Measurements from ENCODE around the gene ATP6V1C2.

The ATP6V1C2 gene

DNA sequence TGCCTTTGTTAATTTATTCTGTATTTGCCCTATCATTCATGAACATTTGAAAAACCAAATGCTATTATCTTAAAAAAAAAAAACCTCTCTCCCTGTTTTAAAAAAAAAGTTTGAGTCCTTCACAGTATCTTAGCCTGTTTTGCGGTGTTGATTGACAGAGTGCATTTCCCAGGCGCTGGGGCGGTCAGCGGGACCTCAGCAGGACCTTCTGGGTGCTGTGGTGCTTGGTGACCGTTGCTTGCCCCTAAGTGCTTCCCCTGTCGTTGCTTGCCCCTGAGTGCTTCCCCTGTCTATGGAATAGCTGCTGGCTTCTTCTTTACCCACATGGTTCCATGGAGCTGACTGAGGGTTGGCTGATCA lies 12.1 kb downstream of the ATP6V1C2 start:
- DNase-seq, result no peak

DNA sequence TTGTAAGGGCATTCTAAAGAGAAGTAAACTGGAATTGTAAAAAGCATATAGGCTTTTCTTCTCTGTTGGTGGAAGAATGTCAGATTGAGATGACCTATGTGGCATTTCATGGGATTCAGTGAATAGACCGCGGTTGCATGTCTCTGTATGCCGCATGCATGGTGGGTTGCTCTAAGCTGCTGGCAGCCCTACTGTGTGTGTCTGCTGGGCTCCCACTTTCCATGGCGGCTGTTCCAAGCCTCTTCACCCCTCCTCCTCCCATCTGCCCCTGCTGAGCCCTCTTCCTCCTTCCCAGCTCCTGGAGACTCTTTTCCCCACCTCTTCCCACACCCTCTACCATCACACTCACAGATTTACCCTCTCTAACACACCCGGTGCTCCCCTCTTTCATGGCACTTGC lies 12.6 kb downstream of the ATP6V1C2 start:
- DNase-seq, result no peak

DNA sequence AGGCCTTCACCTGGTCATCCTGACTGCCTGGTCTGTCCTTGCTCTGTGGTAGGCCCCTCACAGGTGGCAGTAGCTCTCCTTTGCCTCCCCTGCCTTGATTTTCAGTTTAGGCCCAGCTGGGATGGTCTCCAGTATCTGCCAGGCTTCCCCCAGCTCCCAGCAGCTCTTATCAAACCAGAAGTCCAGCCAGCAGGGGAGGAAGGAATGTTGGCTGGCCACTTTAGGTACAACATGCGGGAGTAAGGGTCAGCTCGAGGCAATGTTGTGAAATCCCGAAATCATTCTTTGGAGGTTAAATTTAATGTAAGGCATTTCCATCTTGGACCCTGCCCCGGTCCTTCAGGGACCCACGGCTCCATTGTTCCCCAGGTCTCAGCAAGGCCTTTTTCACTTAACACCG lies 16.8 kb downstream of the ATP6V1C2 start:
- DNase-seq, result no peak

DNA sequence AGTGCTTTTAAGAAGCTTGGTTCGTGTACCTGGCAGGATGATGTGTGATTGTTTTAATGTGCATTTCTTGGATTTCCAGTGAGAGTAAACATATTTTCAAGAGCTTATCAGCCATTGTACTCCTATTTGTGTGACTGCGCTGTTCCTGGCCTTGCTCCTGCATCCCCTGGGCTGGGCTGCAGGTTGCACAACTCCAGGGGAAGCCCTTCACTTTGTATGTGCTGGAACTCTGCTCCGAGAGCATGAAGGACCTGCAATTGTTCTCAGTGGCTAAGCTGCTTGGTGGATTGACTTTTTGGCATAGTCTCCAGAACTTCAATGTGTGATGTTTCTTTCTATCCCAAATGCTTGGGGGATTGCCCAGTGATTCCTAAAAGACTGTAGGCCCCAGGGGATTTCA lies 18.8 kb downstream of the ATP6V1C2 start:
- no peak for DNase-seq

DNA sequence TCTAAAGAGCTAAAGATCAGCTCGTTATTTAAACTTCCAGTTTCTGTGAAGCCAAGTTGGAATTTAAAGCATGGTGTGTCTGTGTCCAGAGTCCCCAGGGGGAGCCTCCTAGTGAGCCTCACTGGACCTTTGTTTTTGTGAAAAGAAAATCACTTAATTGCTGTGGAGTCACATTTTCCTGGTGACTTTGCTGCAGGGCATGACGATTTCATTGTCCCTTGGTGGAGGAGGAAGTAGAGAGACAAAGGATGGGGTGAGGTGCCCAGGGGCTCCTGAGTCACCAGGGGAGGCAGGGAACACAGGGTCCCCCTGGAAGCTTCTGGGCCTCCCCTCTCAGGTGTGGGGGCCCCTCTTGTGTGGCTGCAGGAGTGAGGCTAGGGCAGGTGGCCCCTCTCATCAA lies 19.7 kb downstream of the ATP6V1C2 start:
- DNase-seq, result no peak

DNA sequence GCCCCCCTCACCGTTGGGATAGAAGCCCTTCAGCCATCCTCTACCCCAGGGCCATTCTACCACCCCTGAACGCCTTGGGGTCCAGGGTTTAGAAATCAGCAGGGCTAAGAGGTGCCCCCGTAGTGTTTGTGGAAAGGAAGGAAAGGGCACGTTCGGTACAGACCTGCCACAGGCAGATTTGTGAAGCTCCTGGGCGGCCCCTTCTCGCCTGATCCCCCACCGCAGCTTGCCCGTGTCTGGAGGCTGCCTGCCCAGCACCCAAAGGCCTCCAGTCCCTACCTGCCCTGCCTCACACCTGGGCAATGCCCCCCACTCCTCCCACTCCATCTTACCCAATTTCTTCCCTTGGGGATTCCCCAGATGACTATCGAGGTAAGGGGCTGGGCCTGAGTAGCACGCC lies 21.2 kb downstream of the ATP6V1C2 start:
- DNase-seq, result no peak

DNA sequence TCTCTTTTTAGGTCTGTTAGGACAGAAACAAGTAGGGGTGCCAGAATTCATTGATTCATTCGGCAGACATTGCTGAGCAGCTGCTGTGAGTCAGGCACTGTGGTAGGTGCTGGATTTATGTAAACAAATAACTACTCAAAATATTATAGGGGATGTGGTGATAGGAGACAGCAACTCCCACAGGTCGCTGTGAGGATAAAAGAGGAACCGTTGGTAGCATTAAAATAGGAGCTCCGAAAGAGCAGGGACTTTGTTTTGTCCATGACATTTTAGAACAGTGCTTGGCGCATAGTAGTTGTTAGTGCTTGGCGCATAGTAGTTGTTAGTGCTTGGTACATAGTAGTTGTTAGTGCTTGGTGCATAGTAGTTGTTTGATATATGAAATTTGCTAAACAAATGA lies 29.2 kb downstream of the ATP6V1C2 start:
- no peak for DNase-seq

DNA sequence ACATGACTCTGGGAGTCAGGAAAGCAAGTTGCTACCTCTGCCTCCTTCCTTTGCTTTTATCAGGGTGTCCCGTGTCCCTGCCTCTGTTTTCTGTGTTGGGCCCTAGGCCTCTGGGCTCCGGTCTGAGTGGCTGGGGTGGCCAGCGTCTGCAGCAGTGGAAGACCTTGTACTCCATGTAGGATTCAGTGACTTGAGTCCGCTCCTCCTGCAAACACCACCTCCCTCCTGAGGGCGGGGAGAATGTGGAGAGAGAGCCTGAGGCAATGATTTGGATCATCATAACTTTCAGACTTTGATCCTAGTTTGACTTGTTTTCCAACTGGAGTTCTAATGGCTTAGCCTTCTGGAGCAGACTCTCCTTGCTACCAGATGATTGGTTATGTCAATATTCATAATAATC lies 30.8 kb downstream of the ATP6V1C2 start:
- no peak for DNase-seq

DNA sequence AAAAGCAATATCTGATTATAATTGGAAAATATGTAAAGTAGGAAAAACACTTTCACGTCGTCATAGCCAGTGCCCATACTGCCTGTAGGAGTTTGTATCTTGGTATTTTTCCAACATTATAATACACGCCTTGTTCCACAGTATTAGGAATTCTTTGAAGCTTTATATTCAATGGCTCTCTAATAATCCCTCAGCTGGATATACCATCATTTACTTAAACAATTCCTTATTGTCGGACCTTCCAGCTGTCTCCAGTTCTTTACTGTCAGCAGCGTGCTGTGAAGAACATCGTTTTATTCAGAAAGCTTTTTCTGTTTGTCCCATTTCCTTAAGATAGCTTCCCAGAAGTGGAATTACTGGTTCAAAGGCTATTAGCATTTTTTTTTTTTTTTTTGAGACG lies 31.7 kb downstream of the ATP6V1C2 start:
- DNase-seq, result no peak

DNA sequence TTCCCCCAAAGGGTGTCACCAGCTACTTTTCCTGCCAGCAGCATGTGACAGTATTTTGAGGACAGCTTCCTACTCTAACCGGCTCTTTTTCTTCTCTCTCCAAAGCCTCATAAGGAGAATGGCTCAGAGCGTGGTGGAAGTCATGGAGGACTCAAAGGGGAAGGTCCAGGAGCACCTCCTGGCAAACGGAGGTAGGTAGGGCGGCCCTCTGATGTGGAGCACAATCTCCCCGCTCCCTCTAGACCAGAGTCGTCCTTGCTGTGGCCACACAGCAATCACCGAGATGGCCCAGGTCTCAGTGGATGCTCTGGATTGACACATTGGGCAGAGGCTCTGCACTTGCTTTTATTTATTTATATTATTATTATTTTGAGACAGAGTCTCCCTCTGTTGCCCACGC lies 32.4 kb downstream of the ATP6V1C2 start:
- DNase-seq, result no peak

DNA sequence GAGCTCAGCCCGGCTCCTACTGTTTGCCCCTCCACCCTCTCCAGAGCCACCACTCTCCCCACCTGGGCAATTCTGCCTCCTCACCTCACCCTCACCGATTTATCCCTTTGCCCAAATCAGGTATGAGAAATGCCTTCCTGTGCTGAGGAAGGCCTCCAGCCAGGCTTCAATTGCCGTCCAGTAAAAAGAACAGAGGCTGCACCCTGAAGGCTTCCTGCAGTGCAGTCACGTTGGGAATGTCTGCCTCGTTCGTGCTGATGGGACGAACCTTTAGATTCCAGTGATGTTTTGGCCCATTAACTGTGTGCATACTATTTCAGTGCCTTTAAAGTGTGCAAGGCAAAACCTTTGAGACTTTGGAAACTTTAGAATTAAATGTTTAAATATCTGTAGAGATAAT lies 34.2 kb downstream of the ATP6V1C2 start:
- DNase-seq, result no peak

DNA sequence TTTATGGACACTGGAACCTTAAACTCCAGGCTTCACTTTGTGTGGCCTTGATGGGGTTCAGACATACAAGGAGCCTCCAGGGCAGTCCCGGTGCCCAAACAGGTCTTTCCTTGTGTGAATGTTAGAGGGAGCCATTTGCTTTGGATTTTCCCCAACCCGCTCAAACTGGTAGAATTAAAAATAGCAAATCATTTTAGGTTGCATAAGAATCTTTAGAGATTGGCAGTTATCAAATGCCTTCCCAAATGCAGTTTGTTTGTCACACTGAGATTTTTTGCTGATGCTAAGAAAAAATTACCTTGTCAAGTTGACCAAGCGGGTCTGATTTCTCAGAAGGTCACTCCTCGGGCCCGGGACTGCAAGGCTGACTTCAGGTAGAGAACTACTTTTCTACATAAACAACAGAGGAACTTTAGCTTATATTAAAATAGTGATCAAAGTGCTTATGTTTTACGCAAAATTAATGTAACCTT lies 36.4 kb downstream of the ATP6V1C2 start:
- DNase-seq, result no peak

DNA sequence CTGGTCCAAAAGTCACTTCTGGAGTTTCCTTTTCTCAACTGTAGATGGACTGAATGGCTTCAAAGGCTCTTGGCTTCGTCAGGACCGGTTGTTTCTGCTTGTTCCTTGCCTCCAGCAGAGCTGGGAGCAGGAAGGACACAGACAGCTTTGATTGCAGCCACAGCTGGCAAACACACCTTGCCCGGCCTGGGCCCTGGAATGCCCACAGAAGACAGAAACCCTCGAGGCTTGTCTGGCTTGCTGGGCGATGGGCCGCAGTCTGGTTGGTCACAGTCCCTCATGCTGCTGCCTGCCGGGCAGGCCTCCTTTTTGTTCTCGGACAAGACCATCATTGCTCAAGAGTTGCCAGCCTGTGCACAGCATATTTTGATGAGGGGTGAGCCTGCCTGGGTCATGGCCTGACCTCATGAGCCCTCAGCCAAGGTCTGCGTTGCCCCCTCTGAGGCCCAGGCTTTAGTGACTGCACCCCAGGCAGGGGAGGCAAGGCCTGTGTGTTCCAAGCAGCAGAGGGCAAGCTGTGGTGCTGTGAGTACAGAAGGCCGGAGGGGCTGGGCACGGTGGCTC lies 37.8 kb downstream of the ATP6V1C2 start:
- DNase-seq, result no peak

DNA sequence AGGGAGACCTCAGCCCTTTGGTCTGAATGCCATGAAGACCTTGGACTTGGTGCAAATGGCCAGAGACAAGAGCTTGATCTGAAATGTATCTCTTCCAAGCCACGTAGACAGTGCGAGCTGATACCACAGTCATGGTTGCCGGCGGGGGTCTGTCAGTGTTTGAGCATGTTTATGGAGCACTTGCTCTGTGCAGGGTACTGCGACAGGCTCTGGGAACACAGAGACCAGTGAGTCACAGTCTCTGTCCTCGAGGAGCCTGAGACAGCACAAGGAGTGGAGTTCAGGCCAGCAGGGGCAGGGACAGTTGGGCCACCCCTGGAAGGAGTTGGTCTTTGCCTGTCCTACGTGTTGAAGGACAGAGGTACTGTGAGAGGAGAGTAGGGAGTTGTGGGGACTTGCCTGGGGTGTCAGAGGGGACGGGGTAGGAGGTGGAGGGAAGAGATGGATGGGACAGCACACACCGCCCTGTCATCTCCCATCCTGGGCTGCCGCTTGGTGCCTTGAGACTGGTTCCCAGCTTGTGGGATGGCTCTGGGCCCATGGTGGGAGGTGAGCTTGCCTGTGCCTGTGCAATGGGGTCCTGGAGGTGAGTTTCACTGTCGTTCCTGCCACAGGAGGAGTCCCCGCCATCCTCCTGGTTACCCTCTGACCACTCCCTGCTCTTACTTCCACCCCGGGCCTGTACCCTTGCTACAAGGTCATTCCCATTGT lies 39.5 kb downstream of the ATP6V1C2 start:
- DNase-seq, result no peak

DNA sequence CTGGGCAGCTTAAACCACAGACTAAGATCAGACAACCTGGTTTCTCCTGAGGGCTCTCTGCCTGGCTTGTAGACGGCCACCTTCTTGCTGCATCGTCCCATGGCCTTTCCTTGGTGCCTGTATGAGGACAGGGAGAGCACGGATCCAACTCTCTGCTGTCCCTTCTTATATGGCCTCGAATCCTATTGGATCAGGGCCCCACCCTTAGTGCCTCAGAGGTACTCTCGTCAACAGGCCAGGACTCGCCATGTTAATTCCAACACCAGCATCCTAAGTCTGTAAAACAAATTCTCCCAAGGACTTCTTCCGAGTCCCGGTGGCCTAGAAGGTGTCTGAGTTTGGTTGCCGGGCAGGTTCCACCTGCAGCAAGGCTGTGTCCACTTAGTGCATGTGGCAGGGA lies 40.2 kb downstream of the ATP6V1C2 start:
- no peak for DNase-seq

DNA sequence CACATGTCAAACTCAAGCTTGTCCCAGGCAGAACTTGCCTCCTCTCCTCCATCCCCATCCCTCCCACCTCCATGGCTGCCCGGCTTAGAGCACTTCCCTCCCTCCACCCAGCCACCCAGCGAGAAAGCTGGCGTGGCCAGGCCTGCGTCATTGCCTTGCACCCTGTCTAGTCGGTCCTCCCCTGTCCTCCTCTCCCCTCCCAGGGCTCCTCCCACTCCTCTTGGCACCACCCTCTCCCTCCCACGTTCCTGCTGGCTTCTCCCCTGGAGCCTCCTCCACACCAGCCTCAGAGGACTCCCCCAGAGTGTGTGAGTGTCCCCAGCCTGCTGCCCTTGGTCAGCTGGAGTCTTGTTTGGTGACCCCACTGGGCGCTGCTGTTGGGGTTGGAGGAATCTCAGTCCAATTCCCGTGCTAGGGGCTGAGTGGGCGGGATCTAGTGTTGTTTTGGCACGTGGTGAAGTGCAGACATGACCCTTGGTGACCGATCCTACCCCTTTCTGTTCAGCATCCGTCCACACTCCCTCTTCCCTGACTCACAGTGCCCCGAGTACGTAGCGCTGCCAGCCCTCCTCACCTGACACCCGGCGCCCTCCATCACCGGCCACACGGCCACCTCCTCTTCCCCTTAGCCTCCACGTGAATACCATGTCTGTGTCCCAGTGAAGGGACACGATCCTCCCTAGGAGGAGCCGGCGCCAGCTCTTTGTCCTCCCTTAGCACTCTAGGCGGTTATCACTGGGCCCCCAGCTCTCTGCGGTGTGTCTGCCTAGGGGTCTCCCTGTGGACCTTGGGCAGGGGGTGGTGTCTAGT lies 41.4 kb downstream of the ATP6V1C2 start:
- DNase-seq, result no peak

DNA sequence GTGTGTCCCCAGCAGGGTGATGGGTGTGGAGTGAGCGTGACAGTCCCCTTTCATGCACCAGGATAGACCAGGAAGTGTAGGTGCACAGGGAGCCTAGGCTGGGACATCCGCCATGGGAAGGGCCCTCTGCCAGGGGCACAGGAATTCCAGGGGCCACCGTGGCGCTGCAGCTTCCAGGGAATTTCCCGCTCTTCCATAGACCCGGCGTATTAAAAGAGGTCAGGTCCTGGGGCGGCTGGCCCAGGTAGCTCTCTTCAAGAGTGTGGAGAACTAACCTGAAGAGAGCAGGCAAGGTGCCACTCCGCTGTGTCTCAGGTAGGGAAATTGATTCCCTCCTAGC lies 42.0 kb downstream of the ATP6V1C2 start:
- no peak for DNase-seq

DNA sequence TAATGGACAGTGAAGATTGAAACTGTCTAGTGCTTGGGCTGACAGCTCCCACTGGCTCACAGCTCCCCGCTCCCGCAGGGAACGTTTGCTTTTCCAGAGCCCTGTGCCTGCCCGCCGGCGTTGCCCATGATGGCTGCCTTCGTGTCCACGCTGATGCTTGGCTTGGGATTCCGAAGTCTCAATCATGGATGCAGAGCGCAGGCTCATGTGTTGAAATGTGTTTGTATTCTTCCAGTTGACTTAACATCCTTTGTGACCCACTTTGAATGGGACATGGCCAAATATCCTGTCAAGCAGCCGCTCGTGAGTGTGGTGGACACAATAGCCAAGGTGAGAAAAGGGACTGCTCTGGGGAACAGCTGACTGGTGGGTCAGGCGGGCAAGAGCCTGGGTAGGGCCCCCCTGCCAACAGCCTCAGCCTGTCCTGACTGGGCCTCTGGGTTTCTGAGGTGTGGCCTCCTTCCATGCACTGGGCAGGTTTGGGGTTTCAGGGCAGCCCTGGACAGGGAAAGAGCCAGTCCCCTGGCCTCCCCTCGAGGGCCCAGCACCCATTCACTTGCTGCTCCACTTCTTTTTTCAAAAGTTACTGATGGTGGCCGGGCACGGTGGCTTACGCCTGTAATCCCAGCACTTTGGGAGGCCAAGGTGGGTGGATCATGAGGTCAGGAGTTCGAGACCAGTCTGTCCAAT lies 42.8 kb downstream of the ATP6V1C2 start:
- DNase-seq, result no peak

DNA sequence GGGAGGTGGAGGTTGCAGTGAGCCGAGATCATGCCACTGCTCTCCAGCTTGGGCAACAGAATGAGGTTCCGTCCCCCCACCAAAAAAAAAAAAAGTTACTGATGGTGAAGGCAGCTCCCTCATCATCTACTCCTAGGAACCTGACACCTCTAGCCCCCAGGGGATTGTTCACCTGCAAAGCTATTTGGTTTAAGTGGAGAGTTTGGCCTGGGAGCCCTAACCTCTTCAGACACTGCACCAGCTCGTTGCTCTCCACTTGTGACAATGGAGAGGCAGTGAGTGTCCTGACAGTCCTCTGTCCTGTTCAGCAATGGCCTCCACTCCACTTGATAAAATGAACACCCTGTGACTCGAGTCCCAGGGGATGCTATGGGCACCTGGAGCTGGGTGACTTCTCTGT lies 43.5 kb downstream of the ATP6V1C2 start:
- no peak for DNase-seq

DNA sequence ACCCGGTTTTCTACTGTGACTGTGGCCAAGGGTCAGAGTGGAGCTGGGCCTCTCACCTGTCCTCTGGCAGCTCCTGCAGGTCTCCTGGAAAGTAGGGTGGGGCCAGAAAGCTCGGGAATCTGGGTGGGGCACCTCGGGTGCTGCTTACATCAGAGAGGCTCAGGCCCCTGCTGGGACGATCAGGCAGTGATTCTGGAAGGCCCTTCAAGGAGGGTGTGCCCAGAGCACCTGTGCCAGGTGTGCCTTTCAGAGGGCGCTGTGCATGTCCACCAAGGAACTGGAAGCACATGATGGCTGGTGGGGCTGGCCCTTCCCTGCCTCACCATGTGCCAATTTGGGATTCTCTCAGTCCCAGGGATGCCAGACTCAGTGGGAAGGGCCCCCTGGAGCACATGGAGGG lies 44.0 kb downstream of the ATP6V1C2 start:
- DNase-seq, result no peak

DNA sequence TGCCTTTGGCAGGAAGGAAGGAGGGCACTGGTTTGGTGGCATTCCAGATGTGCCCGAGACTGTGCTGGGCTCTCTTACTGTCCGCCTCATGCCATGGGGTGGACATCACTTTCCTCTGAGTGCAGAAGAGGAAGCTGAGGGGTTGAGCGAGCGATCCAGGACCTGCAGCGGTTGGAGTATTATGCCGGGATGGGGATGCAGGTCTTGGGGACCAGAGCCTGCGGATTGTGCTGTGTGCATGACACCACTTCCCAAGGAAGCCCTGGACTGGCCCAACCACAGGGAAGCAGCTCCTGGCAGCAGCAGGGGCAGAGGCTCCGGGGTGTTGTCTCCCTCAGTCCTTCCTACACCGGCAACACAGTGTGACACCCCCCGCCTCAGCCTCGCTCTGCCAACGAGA lies 44.5 kb downstream of the ATP6V1C2 start:
- no peak for DNase-seq

DNA sequence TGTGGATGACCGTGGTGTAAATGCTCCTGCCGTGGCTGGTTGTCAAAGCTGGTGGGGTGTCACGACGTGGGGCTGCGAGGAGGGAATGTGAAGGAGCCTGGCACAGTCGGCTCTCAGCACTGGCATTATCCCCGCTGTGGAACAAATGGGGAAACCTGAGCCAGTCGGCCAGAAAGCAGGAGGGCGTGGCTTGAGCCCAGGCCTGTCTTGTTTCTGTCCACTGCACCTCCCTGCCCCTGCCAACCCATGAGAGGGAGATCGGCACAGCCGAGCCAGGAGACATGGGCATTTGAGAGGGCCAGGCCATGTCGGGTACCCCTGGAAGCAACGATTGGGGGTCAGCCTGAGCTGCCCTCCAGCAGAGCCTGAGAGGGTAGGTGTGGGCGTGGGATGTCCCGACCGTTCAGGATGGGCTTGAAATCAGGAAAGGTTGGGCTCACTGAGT lies 46.7 kb downstream of the ATP6V1C2 start:
- DNase-seq, result no peak

DNA sequence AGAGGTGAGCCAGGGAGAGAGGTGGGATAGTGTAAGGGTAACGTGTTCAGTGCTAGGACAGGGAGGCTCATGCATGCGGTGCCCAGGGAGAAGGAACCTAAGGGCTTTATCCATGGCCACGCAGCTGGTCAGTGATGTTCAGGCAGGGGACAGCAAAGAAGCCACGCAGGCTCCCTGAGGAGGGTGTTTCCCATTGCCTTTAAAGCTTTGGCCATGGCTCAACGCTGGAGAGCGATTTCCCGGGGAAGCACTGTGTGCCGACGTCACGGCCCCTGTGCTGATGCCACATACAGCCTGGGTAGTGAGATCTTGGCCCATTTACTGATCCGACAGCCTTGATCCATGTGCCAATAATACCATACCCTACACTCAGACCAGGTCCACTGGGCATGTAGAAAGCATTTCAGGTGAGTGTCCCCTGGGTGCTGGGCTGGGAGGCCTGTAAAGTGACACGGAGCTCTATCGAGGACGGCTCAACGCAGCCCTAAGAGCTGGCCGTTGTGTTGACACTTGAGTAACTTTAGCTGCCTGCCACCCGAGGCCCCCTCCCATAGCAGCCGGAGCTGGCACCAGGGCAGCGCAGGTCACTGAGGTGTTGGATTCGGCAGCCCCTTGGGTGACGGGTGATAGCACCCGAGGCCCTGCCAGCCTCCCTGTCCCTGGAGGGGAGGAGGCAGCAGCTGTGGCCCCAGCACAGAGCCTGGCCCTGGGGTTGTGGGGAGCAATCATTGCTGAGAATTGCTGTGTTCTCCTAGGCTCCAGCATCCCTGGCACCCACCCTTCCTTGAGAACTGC lies 49.7 kb downstream of the ATP6V1C2 start:
- no peak for DNase-seq
